Superior temporal gyrus (tissue), 1 donor: ENCODE data around the gene ALOXE3.

ENCODE experiments used
- DNase-seq: peaks from one replicate; pipeline ENCODE4 v3.0.0-alpha.2; 2016; ENCODE audit errors: extremely low spot score

The ALOXE3 gene

GRCh38 chr17:8117980-8118768 is at the start of gene ALOXE3:
Gene ALOXE3, minus strand, starts transcription at chr17:8118514. Its CDS starts 524 bp downstream, at chr17:8117990.
- DNase-seq: peak; percentile 33

GRCh38 chr17:8167526-8167925 is 49.2 kb upstream of the ALOXE3 start:
- DNase-seq: no peak

- no peak for DNase-seq
These were observed 48.4 kb upstream of the ALOXE3 start for GRCh38 chr17:8166731-8167130.

- DNase-seq: no peak
These were observed 46.5 kb upstream of the ALOXE3 start for GRCh38 chr17:8164815-8165131.

- peak; percentile 71 for DNase-seq
These were observed 45.9 kb upstream of the ALOXE3 start for GRCh38 chr17:8163978-8164814.

GRCh38 chr17:8162997-8163977 is 45.0 kb upstream of the ALOXE3 start:
- DNase-seq: no peak

GRCh38 chr17:8162233-8162996 is 44.1 kb upstream of the ALOXE3 start, which contains the start of gene VAMP2:
Gene VAMP2, minus strand, starts transcription at chr17:8162948. Its CDS starts 69 bp downstream, at chr17:8162879.
- peak; percentile 73 for DNase-seq

GRCh38 chr17:8161289-8162232 is 43.2 kb upstream of the ALOXE3 start:
- DNase-seq: no peak

- no peak for DNase-seq
These were observed 42.5 kb upstream of the ALOXE3 start for GRCh38 chr17:8160741-8161221.

GRCh38 chr17:8160224-8160577 is 41.9 kb upstream of the ALOXE3 start:
- DNase-seq: no peak

GRCh38 chr17:8159459-8160223 is 41.3 kb upstream of the ALOXE3 start:
- no peak for DNase-seq

- no peak for DNase-seq
These were observed 40.7 kb upstream of the ALOXE3 start for GRCh38 chr17:8159032-8159400.

GRCh38 chr17:8158267-8159031 is 40.1 kb upstream of the ALOXE3 start:
- DNase-seq: peak; percentile 98

GRCh38 chr17:8156246-8156992 is 38.1 kb upstream of the ALOXE3 start:
- DNase-seq: peak; percentile 100

- DNase-seq: no peak
These were observed 37.6 kb upstream of the ALOXE3 start for GRCh38 chr17:8155996-8156245.

- DNase-seq: peak; percentile 56
These were observed 37.1 kb upstream of the ALOXE3 start for GRCh38 chr17:8155231-8155995.

- no peak for DNase-seq
These were observed 36.4 kb upstream of the ALOXE3 start for GRCh38 chr17:8154608-8155155.
